ENCODE results near the gene TTPAL.
A peak's percentile ranks its signal among the peaks of the same experiment; 100 is the strongest.

TTPAL gene

GRCh38 chr20:44459271-44459670, 16.4 kb upstream of the TTPAL start:
- TF ChIP-seq CTCF (IDR thresholded peaks at IDR 0.05; ENCODE audit: extremely low read depth, insufficient read depth, missing control alignments), result no peak
- no peak for DNase-seq (ENCODE audit: low spot score)
- in situ Hi-C loops (cut with MboI; ENCODE audit: low pct_unique_long_range_greater_than_20kb, low sequenced_read_pairs, unreplicated experiment), result no loop called here

- peak; percentile 33 for TF ChIP-seq CTCF (IDR thresholded peaks at IDR 0.05; ENCODE audit: extremely low read depth, insufficient read depth, missing control alignments)
- in situ Hi-C loops (cut with MboI; ENCODE audit: low pct_unique_long_range_greater_than_20kb, low sequenced_read_pairs, unreplicated experiment), result no loop called here
- DNase-seq (ENCODE audit: low spot score), result peak; percentile 46
Observed at GRCh38 chr20:44460795-44461141, 14.9 kb upstream of the TTPAL start.

- DNase-seq (ENCODE audit: low spot score), result no peak
- in situ Hi-C loops (cut with MboI; ENCODE audit: low pct_unique_long_range_greater_than_20kb, low sequenced_read_pairs, unreplicated experiment), result no loop called here
- TF ChIP-seq CTCF (IDR thresholded peaks at IDR 0.05; ENCODE audit: extremely low read depth, insufficient read depth, missing control alignments), result no peak
Observed at GRCh38 chr20:44461142-44461802, 14.4 kb upstream of the TTPAL start.

GRCh38 chr20:44461803-44462174, 13.9 kb upstream of the TTPAL start:
- in situ Hi-C loops (cut with MboI; ENCODE audit: low pct_unique_long_range_greater_than_20kb, low sequenced_read_pairs, unreplicated experiment), result no loop called here
- no peak for DNase-seq (ENCODE audit: low spot score)
- no peak for TF ChIP-seq CTCF (IDR thresholded peaks at IDR 0.05; ENCODE audit: extremely low read depth, insufficient read depth, missing control alignments)

GRCh38 chr20:44463466-44463865, 12.2 kb upstream of the TTPAL start:
- TF ChIP-seq CTCF (IDR thresholded peaks at IDR 0.05; ENCODE audit: extremely low read depth, insufficient read depth, missing control alignments), result no peak
- in situ Hi-C loops (cut with MboI; ENCODE audit: low pct_unique_long_range_greater_than_20kb, low sequenced_read_pairs, unreplicated experiment), result no loop called here
- no peak for DNase-seq (ENCODE audit: low spot score)

- no peak for DNase-seq (ENCODE audit: low spot score)
- in situ Hi-C loops (cut with MboI; ENCODE audit: low pct_unique_long_range_greater_than_20kb, low sequenced_read_pairs, unreplicated experiment), result no loop called here
- no peak for TF ChIP-seq CTCF (IDR thresholded peaks at IDR 0.05; ENCODE audit: extremely low read depth, insufficient read depth, missing control alignments)
Observed at GRCh38 chr20:44464514-44464913, 11.2 kb upstream of the TTPAL start.

Data from GM13977 (cell line).